Measurements from ENCODE around the gene E2F4. TPM values are rescaled to one million over a fixed set of nuclear protein-coding genes. Genes with fewer than 3 reads are reported as not detected.

Gene E2F4
- total and polyA plus RNA-seq, 9 of the 15 experiments (the other 6 are each of a cell fraction or from before 2014, with no cell fraction given) = 9.7 to 139 (median 106) TPM

DNA sequence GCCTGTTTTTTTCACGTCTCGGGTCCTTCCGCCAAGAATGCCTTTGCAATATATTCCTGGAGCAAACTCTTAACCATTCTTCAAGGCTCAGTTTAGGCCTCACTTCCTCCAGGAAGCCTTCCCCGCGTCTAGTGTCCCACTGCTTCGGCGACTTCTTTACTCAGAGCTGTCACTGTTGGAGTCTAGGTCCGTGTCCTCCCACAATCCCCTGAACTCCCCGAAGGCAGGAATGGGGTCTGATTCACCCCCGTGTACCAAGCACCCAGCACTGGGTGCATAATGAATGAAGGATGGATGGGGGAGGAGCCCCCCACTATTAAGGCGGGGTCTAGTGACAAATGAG, 8.7 kb upstream of the E2F4 start:
- peak overlapping the region; percentile 81 to 97; a peak in 3 of 4 replicates for H3K9ac ChIP-seq (ENCODE audit: insufficient read depth in 1 of 2, low read depth in 2 of 2, low read length in 2 of 2)
- POLR2A ChIA-PET = interaction anchor here (0.7 to 1.4 kb wide), 2 partner anchors 19 to 178 kb away, joined by 3 read pairs; no protein-coding TSS in a partner anchor
- WGBS (ENCODE audit: insufficient coverage, low coverage, missing lambda C conversion rate) = 3% methylated on average over 11 of the region's 11 CpGs
- FAIRE-seq (no peak), DNase-seq (ENCODE audit: extremely low read depth in 1 of 4, low spot score in 3 of 4) (no peak), ATAC-seq (no peak)
- no peaks in the 10 kb centered on the region for H3K9me3 ChIP-seq (replicated peaks; ENCODE audit: control insufficient read depth, insufficient read depth, low read depth, low read length)
- peak overlapping the region; percentile 91 for H2AFZ ChIP-seq (ENCODE audit: low read depth, low read length)
- H4K20me1 ChIP-seq (replicated peaks; ENCODE audit: control insufficient read depth, insufficient read depth, low read length) = peaks cover 11% of the 10 kb centered on the region
- no TSS peak for BruUV-seq (replicated peaks)
- no peaks in the 10 kb centered on the region for H3K9me1 ChIP-seq (ENCODE audit: control insufficient read depth, insufficient read depth, low read length)
- peak overlapping the region; percentile 91 for H3K27ac ChIP-seq (ENCODE audit: extremely low read depth, low read depth, low read length)
- peaks cover 13 to 52% of the 10 kb centered on the region in 2 experiments for H3K4me1 ChIP-seq (replicated peaks in 1 of 2; ENCODE audit: control insufficient read depth in 2 of 2, insufficient read depth in 2 of 2, low read length in 2 of 2)
- CTCF ChIA-PET (ENCODE audit: low intra/inter-chr PET ratio) = interaction anchor here (1.2 kb wide), 1 partner anchor 206 kb away, joined by 5 read pairs; no protein-coding TSS in a partner anchor
- no peaks in the 10 kb centered on the region for H3K36me3 ChIP-seq (ENCODE audit: control insufficient read depth, insufficient read depth, low read length)
- peak overlapping the region; percentile 61 for H3K4me3 ChIP-seq
- intact Hi-C loops (cut with micrococcal nuclease) (loop anchor here (1.0 to 10.0 kb wide), 3 partner anchors 63 to 228 kb away; no protein-coding TSS in a partner anchor), in situ Hi-C loops (cut with MboI) (no loop called here)
- peak overlapping the region; percentile 99 for H3K4me2 ChIP-seq (ENCODE audit: insufficient read depth, low read length)
- H3K27me3 ChIP-seq (ENCODE audit: control insufficient read depth in 2 of 2, insufficient read depth in 2 of 2, low read length in 2 of 2) = no peaks in the 10 kb centered on the region
- H3K79me2 ChIP-seq (ENCODE audit: control insufficient read depth, insufficient read depth, low read length) = peaks cover 14% of the 10 kb centered on the region
- TF ChIP-seq ZNF24 (IDR thresholded peaks at IDR 0.05) = peak; percentile 74; the same call in 1 of the 2 replicates
- peak; percentile 26; the same call in 1 of the 2 replicates for TF ChIP-seq ZFX (CRISPR knock-in tag; IDR thresholded peaks at IDR 0.05)
- TF ChIP-seq TEAD1 (CRISPR knock-in tag; IDR thresholded peaks at IDR 0.05) = 0 out of 4 replicates have a peak, but pooled peaks of 1 of the 2 experiments have one; percentile 61
- TF ChIP-seq BCOR (IDR thresholded peaks at IDR 0.05) = peak; percentile 49
- TF ChIP-seq POU5F1 (IDR thresholded peaks at IDR 0.05; ENCODE audit: borderline replicate concordance, low read depth, low read length, partially characterized antibody) = no peak
- no peak for TF ChIP-seq CEBPB (tag; IDR thresholded peaks at IDR 0.05)
- peak; percentile 77 for TF ChIP-seq ZNF436 (CRISPR knock-in tag; IDR thresholded peaks at IDR 0.05)
- TF ChIP-seq NR0B1 (IDR thresholded peaks at IDR 0.05; ENCODE audit: partially characterized antibody) = no peak
- TF ChIP-seq SAP30 (IDR thresholded peaks at IDR 0.05; ENCODE audit: borderline replicate concordance, insufficient read depth, low read depth, low read length, poor library complexity, severe bottlenecking) = peak; percentile 29
- TF ChIP-seq RUNX1 (IDR thresholded peaks at IDR 0.05; ENCODE audit: low read depth) = no peak
- TF ChIP-seq HDAC1 (IDR thresholded peaks at IDR 0.05) = no peak
- no peak for TF ChIP-seq ZNF121 (CRISPR knock-in tag; conservative IDR thresholded peaks at IDR 0.05)
- TF ChIP-seq KDM5B (IDR thresholded peaks at IDR 0.05; ENCODE audit: insufficient replicate concordance, low read depth, low read length) = no peak
- TF ChIP-seq ERF (CRISPR knock-in tag; IDR thresholded peaks at IDR 0.05) = 0 out of 2 replicates have a peak, but pooled peaks have one; percentile 12
- TF ChIP-seq ATF1 (CRISPR knock-in tag; IDR thresholded peaks at IDR 0.05) = no peak
- TF ChIP-seq ATF1 (tag; IDR thresholded peaks at IDR 0.05) = no peak
- no peak for TF ChIP-seq MED1 (CRISPR knock-in tag; IDR thresholded peaks at IDR 0.05; ENCODE audit: borderline replicate concordance)
- 0 out of 2 replicates have a peak, but pooled peaks have one; percentile 27 for TF ChIP-seq SMARCA4 (IDR thresholded peaks at IDR 0.05)
- TF ChIP-seq FOSL1 (tag; conservative IDR thresholded peaks at IDR 0.05) = 0 out of 2 replicates have a peak, but pooled peaks have one; percentile 14
- TF ChIP-seq ZFP36 (IDR thresholded peaks at IDR 0.05; ENCODE audit: low read depth, low read length, partially characterized antibody) = peak; percentile 95
- TF ChIP-seq NR2C2 (CRISPR knock-in tag; IDR thresholded peaks at IDR 0.05) = no peak
- peak; percentile 23; the same call in 1 of the 2 replicates for TF ChIP-seq NR2C2 (tag; IDR thresholded peaks at IDR 0.05)
- TF ChIP-seq ZNF445 (CRISPR knock-in tag; IDR thresholded peaks at IDR 0.05; ENCODE audit: low read depth) = no peak
- no peak for TF ChIP-seq KAT8 (IDR thresholded peaks at IDR 0.05; ENCODE audit: low read depth)
- TF ChIP-seq OTX1 (CRISPR knock-in tag; IDR thresholded peaks at IDR 0.05) = 0 out of 2 replicates have a peak, but pooled peaks have one; percentile 24
